GM19043 (cell line): ENCODE results near the gene YWHAH.
"Not testable (repeated sequence)": the region's sequence is repeated elsewhere in the genome, so short reads cannot be mapped to it uniquely, and the experiment has no call there.

Source experiments
- ATAC-seq: cut with Tn5 transposase; IDR thresholded peaks from one replicate; pipeline ENCODE4 v1.9.1; 2021; ENCODE audit warnings: low read depth; ENCODE audit not compliant: unreplicated experiment

The YWHAH gene

GRCh38 chr22:31977141-31977841 is 33.0 kb downstream of the YWHAH start:
- ATAC-seq: no peak

DNA sequence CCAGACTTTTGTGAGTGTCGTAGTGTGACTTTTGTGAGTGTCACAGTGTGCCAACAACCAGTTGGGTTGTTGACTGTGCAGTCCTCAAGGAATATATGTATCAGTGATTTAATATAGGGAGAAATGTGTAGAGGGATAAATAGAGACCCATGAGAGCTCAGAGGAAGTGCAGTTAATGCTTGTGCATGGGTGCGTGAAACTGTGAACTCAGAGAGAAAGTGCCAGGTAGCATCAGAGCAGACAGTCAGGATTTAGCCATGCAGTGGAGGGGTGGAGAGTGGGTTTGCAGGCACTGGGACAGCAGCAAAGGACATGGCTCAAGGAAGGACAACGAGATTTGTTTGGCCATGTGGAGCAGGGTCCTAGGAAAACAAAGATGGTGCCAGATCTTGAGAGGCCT is 33.6 kb downstream of the YWHAH start:
- ATAC-seq: no peak

- no peak for ATAC-seq
Observed at GRCh38 chr22:31980628-31981027, 36.3 kb downstream of the YWHAH start.

- ATAC-seq: not testable (repeated sequence)
Observed at GRCh38 chr22:31981976-31982375, 37.6 kb downstream of the YWHAH start.

DNA sequence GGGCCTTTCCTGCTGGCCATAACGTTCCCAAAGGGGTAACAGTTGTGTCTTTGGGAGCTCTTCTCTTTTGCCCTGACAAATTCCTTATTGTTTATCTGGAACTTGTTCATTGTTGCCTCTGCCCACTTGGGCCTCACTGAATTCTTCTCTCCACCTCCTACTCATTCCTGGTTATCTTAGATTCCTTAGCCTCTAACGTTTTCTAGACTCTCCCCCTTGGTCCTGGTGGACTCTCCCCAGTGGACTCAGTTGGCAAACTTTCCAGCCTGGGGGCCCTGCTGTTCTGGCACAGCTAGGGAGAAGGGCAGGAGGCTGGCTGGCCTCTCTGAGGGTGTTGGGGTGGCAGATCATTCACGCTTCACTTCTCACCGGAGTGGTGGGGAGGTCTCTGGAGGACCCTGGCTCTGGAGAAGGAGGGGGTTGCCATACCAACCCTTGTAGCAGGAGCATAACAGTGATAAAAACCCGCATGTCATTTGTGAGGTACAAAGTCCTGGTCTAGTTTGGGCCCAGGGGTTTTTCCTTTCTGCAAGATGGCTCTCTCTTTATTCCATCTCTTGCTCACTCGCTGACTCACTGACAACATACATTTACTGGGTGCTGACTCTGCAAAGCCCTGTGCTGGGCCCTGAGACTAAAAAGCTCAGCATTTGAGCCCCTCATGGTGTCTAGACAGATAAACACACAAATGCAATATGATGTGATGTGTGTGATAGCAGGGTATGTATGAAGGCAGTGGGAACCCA is 39.7 kb downstream of the YWHAH start:
- no peak for ATAC-seq

DNA sequence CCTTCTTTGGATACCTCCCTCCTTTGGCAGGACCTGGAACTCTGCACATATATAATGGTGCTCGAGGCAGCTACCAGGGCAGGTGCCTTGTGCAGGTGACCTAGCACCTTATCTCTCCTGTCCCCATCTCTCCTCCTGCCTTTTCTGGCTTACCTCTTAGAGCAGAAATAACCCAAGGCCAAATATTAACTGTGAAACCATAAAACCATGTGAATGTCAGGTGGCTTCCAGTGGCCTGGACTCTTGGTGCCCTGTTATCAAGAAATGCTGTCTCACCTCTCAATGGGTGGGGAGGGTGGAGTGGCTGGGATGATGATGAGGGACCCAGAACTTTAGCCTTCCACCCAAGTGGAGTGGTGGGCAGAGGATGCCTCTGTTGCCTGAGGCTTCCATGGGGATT is 42.9 kb downstream of the YWHAH start:
- ATAC-seq: no peak

GRCh38 chr22:31991102-31991839 is 46.9 kb downstream of the YWHAH start:
- ATAC-seq: no peak

DNA sequence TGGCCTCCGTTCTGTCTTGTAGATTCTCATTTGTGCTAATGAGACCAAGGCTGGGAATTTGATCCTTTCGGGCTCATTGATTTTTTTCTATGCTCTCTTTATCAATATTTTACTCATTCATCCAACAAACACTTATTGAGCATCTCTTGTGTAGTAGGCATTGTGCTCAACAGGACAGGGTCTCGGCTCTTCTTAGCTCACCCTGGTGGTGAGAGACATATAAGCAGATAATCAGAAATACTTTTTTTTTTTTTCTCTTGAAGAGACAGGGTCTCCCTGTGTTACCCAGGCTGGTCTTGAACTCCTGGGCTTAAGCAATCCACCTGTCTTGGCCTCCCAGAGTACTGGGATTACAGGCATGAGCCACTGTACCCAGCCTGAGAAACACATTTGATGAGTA is 50.7 kb downstream of the YWHAH start:
- ATAC-seq: no peak

GRCh38 chr22:31995807-31996206 is 51.5 kb downstream of the YWHAH start:
- no peak for ATAC-seq

- ATAC-seq: no peak
Observed at GRCh38 chr22:31998784-31999385, 54.5 kb downstream of the YWHAH start.

- ATAC-seq: no peak
Observed at GRCh38 chr22:32000181-32000580, 55.8 kb downstream of the YWHAH start.

- no peak for ATAC-seq
Observed at GRCh38 chr22:32005453-32005852, 61.1 kb downstream of the YWHAH start.
